Stimulated activated naive CD4-positive, alpha-beta T cell (primary cell): ENCODE data around the gene PTPRN2.
A peak's percentile ranks its signal among the peaks of the same experiment; 100 is the strongest.
"Not testable (repeated sequence)": the region's sequence is repeated elsewhere in the genome, so short reads cannot be mapped to it uniquely, and the experiment has no call there.

Source experiments
- DNase-seq, 6 experiments: peaks; one replicate each; lab custom pipeline; 2025; lab: John Stamatoyannopoulos, UW

PTPRN2 gene

GRCh38 chr7:157946398-157947060, 641.1 kb downstream of the PTPRN2 start:
- no peak for DNase-seq

- DNase-seq, result no peak
These were observed 642.2 kb downstream of the PTPRN2 start for GRCh38 chr7:157945401-157945800.

- DNase-seq, result no peak
These were observed 642.8 kb downstream of the PTPRN2 start for GRCh38 chr7:157944734-157945291.

- no peak for DNase-seq
These were observed 643.6 kb downstream of the PTPRN2 start for GRCh38 chr7:157944051-157944450.

- DNase-seq, result no peak
These were observed 644.1 kb downstream of the PTPRN2 start for GRCh38 chr7:157943561-157943960.

- no peak for DNase-seq
These were observed 646.4 kb downstream of the PTPRN2 start for GRCh38 chr7:157941210-157941609.

GRCh38 chr7:157940497-157940896, 647.1 kb downstream of the PTPRN2 start:
- no peak for DNase-seq

GRCh38 chr7:157938211-157938610, 649.4 kb downstream of the PTPRN2 start:
- no peak for DNase-seq

GRCh38 chr7:157937406-157937805, 650.2 kb downstream of the PTPRN2 start:
- DNase-seq, result no peak

- DNase-seq, result no peak
These were observed 650.6 kb downstream of the PTPRN2 start for GRCh38 chr7:157936976-157937375.

GRCh38 chr7:157935721-157936120, 651.9 kb downstream of the PTPRN2 start:
- not testable (repeated sequence) for DNase-seq

- DNase-seq, result not testable (repeated sequence)
These were observed 654.1 kb downstream of the PTPRN2 start for GRCh38 chr7:157933219-157934155.

- DNase-seq, result no peak
These were observed 655.0 kb downstream of the PTPRN2 start for GRCh38 chr7:157932498-157933218.

GRCh38 chr7:157930926-157931466, 656.6 kb downstream of the PTPRN2 start:
- DNase-seq, result no peak

- no peak for DNase-seq
These were observed 657.2 kb downstream of the PTPRN2 start for GRCh38 chr7:157930441-157930840.

- DNase-seq, result no peak
These were observed 658.0 kb downstream of the PTPRN2 start for GRCh38 chr7:157929671-157930070.

GRCh38 chr7:157928808-157929425, 658.7 kb downstream of the PTPRN2 start:
- DNase-seq, result no peak

GRCh38 chr7:157928171-157928794, 659.3 kb downstream of the PTPRN2 start:
- DNase-seq, result no peak

GRCh38 chr7:157927313-157927925, 660.2 kb downstream of the PTPRN2 start:
- DNase-seq, result peak in 1 of 6 experiments; percentile 5

- peak in 2 of 6 experiments; percentile 5 to 22 for DNase-seq
These were observed 661.0 kb downstream of the PTPRN2 start for GRCh38 chr7:157926521-157927150.
